ENCODE measurements around the gene ZNF639.

Gene ZNF639

DNA sequence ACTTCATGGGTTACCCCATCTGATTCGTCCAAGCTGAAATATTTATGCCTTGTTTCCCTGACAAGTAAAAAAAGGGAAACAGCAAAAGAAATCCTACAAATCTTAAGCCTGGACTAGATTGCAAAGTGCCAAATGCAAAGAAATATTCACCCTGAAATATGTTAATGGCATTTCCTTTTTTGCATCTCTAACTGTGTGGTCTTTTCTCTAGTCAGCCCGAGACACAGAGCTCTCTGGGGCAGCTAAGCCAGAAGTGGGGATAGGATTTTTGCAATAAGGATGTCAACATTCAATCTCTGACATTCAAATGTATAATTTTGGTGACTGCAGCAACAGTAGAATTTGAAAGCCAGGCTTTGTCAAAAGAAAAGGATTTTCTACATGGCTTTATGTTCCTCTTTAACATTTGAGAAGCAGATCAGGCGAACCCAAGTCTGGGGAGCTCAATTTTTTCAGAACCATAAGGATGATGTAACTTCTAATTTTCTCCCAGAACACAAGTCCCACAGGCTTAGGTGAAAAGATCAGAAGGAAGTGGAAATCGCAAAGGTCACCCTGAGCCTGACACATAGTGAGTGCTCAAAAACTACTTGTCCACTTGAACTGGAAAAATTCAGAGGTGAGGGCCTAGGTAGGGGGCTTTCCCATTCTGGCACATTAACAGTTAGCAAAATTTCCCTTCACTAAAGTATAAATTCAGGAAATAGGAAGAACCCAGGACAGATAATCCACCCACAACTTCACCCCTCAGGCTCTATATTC is 43.7 kb upstream of the ZNF639 start:
- Mint-ChIP-seq H3K27me3 (ENCODE audit: low read depth) (no peaks in the 10 kb centered on the region), H3K27ac (peak overlapping the region in 2 of 3 experiments; percentile 60 to 73), H3K4me1 (peaks cover 5% of the 10 kb centered on the region), H3K9me3 (no peaks in the 10 kb centered on the region), H3K4me3 (no peak overlapping the region), H3K36me3 (ENCODE audit: low read depth) (no peaks in the 10 kb centered on the region)
- TF ChIP-seq, protein P1, sequence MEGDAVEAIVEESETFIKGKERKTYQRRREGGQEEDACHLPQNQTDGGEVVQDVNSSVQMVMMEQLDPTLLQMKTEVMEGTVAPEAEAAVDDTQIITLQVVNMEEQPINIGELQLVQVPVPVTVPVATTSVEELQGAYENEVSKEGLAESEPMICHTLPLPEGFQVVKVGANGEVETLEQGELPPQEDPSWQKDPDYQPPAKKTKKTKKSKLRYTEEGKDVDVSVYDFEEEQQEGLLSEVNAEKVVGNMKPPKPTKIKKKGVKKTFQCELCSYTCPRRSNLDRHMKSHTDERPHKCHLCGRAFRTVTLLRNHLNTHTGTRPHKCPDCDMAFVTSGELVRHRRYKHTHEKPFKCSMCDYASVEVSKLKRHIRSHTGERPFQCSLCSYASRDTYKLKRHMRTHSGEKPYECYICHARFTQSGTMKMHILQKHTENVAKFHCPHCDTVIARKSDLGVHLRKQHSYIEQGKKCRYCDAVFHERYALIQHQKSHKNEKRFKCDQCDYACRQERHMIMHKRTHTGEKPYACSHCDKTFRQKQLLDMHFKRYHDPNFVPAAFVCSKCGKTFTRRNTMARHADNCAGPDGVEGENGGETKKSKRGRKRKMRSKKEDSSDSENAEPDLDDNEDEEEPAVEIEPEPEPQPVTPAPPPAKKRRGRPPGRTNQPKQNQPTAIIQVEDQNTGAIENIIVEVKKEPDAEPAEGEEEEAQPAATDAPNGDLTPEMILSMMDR (IDR thresholded peaks at IDR 0.05; ENCODE audit: unreplicated experiment in 3 of 3): no peak

DNA sequence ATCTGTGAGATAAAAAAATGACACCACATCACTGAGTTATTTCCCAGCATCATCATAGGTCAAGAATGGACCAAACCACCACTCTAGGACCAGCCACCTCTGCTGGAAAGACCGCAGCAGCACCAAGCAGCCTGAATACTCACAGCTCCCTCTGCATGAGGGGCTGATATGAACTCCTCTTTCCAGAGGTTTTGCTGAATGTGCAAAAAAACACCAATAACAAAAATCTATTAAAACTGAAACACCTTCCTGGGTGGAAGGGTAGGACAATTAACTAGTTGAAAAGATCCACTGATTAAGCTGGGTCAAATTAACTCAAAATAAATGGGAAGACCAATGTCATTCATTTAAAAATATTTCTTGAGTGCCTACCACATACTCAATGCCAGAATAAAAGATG is 43.0 kb upstream of the ZNF639 start:
- no peak overlapping the region for H3K4me3 Mint-ChIP-seq
- peaks cover 5% of the 10 kb centered on the region for H3K4me1 Mint-ChIP-seq
- H3K27ac Mint-ChIP-seq: no peak overlapping the region
- H3K9me3 Mint-ChIP-seq: no peaks in the 10 kb centered on the region
- TF ChIP-seq, protein P1 (IDR thresholded peaks at IDR 0.05; ENCODE audit: unreplicated experiment in 3 of 3): no peak
- H3K36me3 Mint-ChIP-seq (ENCODE audit: low read depth): no peaks in the 10 kb centered on the region
- H3K27me3 Mint-ChIP-seq (ENCODE audit: low read depth): no peaks in the 10 kb centered on the region

DNA sequence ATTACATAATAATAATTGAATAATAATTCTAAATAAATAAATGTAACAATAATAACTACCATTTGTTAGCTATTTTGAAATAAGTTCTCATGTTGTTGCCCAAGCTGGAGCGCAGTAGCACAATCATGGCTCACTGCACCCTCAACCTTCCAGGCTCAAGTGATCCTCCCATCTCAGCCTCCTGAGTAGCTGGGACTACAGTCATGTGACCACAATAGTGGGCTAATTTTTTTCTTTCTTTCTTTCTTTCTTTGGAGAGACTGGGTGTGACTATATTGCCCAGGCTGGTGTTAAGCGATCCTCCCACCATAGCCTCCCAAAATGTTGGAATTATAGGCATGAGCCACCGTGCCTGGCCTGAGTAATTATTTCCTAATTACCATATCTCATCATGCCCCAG is 41.0 kb upstream of the ZNF639 start:
- H3K9me3 Mint-ChIP-seq: no peaks in the 10 kb centered on the region
- H3K27ac Mint-ChIP-seq: no peak overlapping the region
- H3K4me3 Mint-ChIP-seq: no peak overlapping the region
- H3K36me3 Mint-ChIP-seq (ENCODE audit: low read depth): no peaks in the 10 kb centered on the region
- peaks cover 5% of the 10 kb centered on the region for H3K4me1 Mint-ChIP-seq
- TF ChIP-seq, protein P1 (IDR thresholded peaks at IDR 0.05; ENCODE audit: unreplicated experiment in 3 of 3): no peak
- no peaks in the 10 kb centered on the region for H3K27me3 Mint-ChIP-seq (ENCODE audit: low read depth)

DNA sequence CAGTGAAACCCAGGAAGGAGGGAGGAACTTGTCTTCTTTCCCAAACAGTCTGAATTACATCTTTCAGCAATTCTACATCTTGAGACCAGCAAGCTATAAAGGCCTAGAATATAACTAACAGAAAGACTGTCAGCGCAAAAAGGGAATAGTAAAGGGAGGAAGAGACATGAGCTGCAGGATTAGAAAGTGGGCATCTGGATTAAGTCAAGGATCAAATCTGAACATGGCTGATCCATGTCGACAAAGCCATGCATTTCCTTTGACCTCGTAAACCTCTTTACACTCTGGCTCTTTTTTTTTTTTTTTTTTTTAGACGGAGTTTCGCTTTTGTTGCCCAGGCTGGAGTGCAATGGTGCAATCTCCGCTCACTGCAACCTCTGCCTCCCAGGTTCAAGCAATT is 36.5 kb upstream of the ZNF639 start:
- Mint-ChIP-seq H3K4me3 (no peak overlapping the region), H3K27me3 (ENCODE audit: low read depth) (no peaks in the 10 kb centered on the region), H3K4me1 (peaks cover 6% of the 10 kb centered on the region), H3K9me3 (no peaks in the 10 kb centered on the region), H3K27ac (peak overlapping the region in 1 of 3 experiments; percentile 52), H3K36me3 (ENCODE audit: low read depth) (no peaks in the 10 kb centered on the region)
- TF ChIP-seq, protein P1 (IDR thresholded peaks at IDR 0.05; ENCODE audit: unreplicated experiment in 3 of 3): no peak

DNA sequence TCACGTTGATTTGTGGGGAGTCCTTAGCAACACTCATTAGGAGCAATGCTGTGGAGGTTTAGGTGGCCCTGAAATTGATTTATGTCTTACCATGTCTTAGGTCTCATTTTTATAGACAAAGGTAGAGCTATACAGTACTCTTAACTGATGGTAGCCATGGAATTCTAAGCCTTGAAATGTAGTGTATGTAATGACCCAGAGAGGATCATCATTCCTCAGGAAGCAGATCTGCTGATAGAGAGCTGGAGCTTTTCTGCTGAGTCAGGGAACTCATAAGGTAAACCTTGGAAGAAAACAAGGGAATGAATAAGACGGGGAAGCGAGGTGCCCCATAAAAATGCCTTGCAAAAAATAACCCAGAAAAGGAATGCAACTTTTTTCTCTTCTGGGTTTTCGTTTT is 34.0 kb upstream of the ZNF639 start:
- Mint-ChIP-seq H3K36me3 (ENCODE audit: low read depth) (peaks cover 4% of the 10 kb centered on the region), H3K4me3 (no peak overlapping the region), H3K9me3 (peaks cover 4% of the 10 kb centered on the region), H3K27ac (no peak overlapping the region), H3K27me3 (ENCODE audit: low read depth) (no peaks in the 10 kb centered on the region), H3K4me1 (peaks cover 11% of the 10 kb centered on the region)
- TF ChIP-seq, protein P1 (IDR thresholded peaks at IDR 0.05; ENCODE audit: unreplicated experiment in 3 of 3): no peak

DNA sequence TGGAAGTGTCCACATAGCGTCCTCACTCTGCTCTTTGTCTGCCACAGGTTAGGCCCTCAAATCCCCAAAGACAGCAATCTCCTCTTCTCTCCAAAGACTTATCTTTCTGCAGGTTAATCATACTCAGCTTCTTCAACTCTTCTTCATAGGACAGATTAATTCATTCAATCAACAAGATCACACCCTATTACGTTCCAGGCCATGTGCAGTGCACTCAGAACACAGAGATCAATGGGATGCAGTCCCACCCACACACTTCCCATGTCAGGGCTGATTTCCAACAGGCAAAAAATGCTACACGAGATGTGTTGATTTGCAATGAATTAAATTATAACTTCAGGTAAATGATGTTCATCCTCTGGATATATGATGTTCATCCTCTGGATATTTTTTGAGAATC is 33.5 kb upstream of the ZNF639 start:
- H3K4me3 Mint-ChIP-seq: no peak overlapping the region
- peaks cover 4% of the 10 kb centered on the region for H3K9me3 Mint-ChIP-seq
- peaks cover 4% of the 10 kb centered on the region for H3K36me3 Mint-ChIP-seq (ENCODE audit: low read depth)
- no peak overlapping the region for H3K27ac Mint-ChIP-seq
- H3K27me3 Mint-ChIP-seq (ENCODE audit: low read depth): no peaks in the 10 kb centered on the region
- TF ChIP-seq, protein P1 (IDR thresholded peaks at IDR 0.05; ENCODE audit: unreplicated experiment in 3 of 3): no peak
- peaks cover 11% of the 10 kb centered on the region for H3K4me1 Mint-ChIP-seq

All from nephron (organoid).